HepG2 (cell line): ENCODE results near the gene CLEC10A. TPM values are rescaled to one million over a fixed set of nuclear protein-coding genes. Genes with fewer than 3 reads are reported as not detected.

Experiments used
- AFF4 ChIP-seq: sonication (generic); formaldehyde crosslinking; IDR thresholded peaks from 2 replicates; pipeline ENCODE4 v1.4.0; 2020; ENCODE audit warnings: missing genetic modification reagents
- CHCHD3 ChIP-seq: sonication (generic); formaldehyde crosslinking; IDR thresholded peaks from 2 replicates; pipeline ENCODE4 v1.8.0; 2022; ENCODE audit warnings: mild to moderate bottlenecking, missing genetic modification reagents, moderate library complexity
- EED ChIP-seq: sonication (generic); formaldehyde crosslinking; IDR thresholded peaks from 2 replicates; pipeline ENCODE4 v1.5.0; 2020; ENCODE audit warnings: mild to moderate bottlenecking, missing genetic modification reagents
- GABPA ChIP-seq, 2 experiments: IDR thresholded peaks; 2 replicates each; pipeline ENCODE4 v1.6.1; 2011 to 2016; ENCODE audit warnings: low read depth in 2 of 2, low read length in 1 of 2, missing biosample characterization in 1 of 2, missing genetic modification characterization in 1 of 2
- HNRNPK ChIP-seq: fragments of 200-400 bp; formaldehyde crosslinking; IDR thresholded peaks from 2 replicates; pipeline ENCODE4 v1.6.1; 2018; ENCODE audit warnings: low read length, low read depth, moderate library complexity, mild to moderate bottlenecking; ENCODE audit not compliant: poor library complexity, severe bottlenecking
- MBNL3 ChIP-seq: fragments of 250-450 bp; sonication (Bioruptor Pico); conservative IDR thresholded peaks from 2 replicates; pipeline ENCODE4 v1.8.0; 2022; ENCODE audit warnings: mild to moderate bottlenecking, inconsistent platforms
- PATZ1 ChIP-seq: sonication (generic); formaldehyde crosslinking; IDR thresholded peaks from 2 replicates; pipeline ENCODE4 v1.4.0; 2020; ENCODE audit warnings: missing genetic modification reagents
- POLR2AphosphoS2 ChIP-seq: IDR thresholded peaks from 2 replicates; pipeline ENCODE4 v1.6.1; 2011; ENCODE audit warnings: low read depth, low read length, improper control_type of control experiment
- RARA ChIP-seq: IDR thresholded peaks from 2 replicates; pipeline ENCODE4 v1.6.1; 2016; ENCODE audit warnings: missing genetic modification reagents, missing compliant biosample characterization
- RBM39 ChIP-seq: fragments of 200-400 bp; formaldehyde crosslinking; IDR thresholded peaks from one replicate; pipeline ENCODE4 v1.6.1; 2018; ENCODE audit warnings: antibody characterized with exemption, mild to moderate bottlenecking, low read depth, low read length; ENCODE audit not compliant: poor library complexity, severe bottlenecking
- SKIL ChIP-seq: sonication (generic); formaldehyde crosslinking; IDR thresholded peaks from 2 replicates; pipeline ENCODE4 v1.8.0; 2022; ENCODE audit warnings: missing genetic modification reagents, mild to moderate bottlenecking, moderate library complexity, borderline replicate concordance
- TEAD3 ChIP-seq: optimal IDR thresholded peaks from 2 replicates; pipeline ENCODE3; 2016; ENCODE audit warnings: borderline replicate concordance
- ZFP37 ChIP-seq: sonication (generic); formaldehyde crosslinking; IDR thresholded peaks from 2 replicates; pipeline ENCODE4 v1.4.0; 2020; ENCODE audit warnings: missing genetic modification reagents, borderline replicate concordance
- ZNF44 ChIP-seq: sonication (generic); formaldehyde crosslinking; IDR thresholded peaks from 2 replicates; pipeline ENCODE4 v1.5.1; 2020; ENCODE audit warnings: mild to moderate bottlenecking, missing genetic modification reagents
- ZNF597 ChIP-seq: sonication (generic); formaldehyde crosslinking; IDR thresholded peaks from 2 replicates; pipeline ENCODE4 v1.5.0; 2020; ENCODE audit warnings: missing genetic modification reagents
- ZNF605 ChIP-seq: sonication (generic); formaldehyde crosslinking; IDR thresholded peaks from 2 replicates; pipeline ENCODE4 v1.8.0; 2022; ENCODE audit warnings: mild to moderate bottlenecking, missing genetic modification reagents
- ZNF607 ChIP-seq: sonication (generic); formaldehyde crosslinking; IDR thresholded peaks from 2 replicates; pipeline ENCODE4 v1.5.1; 2020; ENCODE audit warnings: missing genetic modification reagents, mild to moderate bottlenecking, borderline replicate concordance
- ZSCAN5A ChIP-seq: sonication (generic); formaldehyde crosslinking; IDR thresholded peaks from 2 replicates; pipeline ENCODE4 v1.8.0; 2022; ENCODE audit warnings: mild to moderate bottlenecking, missing genetic modification reagents, borderline replicate concordance
- polyA plus RNA-seq, 8 experiments: library from polyadenylated mRNA; depleted of rRNA in 3 of 8; stranded (reverse) in 7 of 8; unstranded in 1 of 8; fragments of >200 nt; fragmentation: Illumina TruSeq in 4 of 8; extraction: Trizol in 4 of 8; gene quantifications; 2 replicates each; pipeline versions ENCODE4 v1.2.1 to v1.2.3, GENCODE V29; 2011 to 2016; ENCODE audit warnings: low read depth in 4 of 8, missing spikeins in 1 of 8, mixed read lengths in 1 of 8; ENCODE audit not compliant: insufficient read depth in 1 of 8
- total RNA-seq, 5 experiments: library from RNA; depleted of rRNA; stranded (reverse); fragments of >200 nt; fragmentation: Illumina TruSeq; extraction: Trizol; gene quantifications; 2 replicates each; pipeline ENCODE4 v1.2.3, GENCODE V29; 2016; ENCODE audit warnings: low read depth in 1 of 5

The CLEC10A gene
- total and polyA plus RNA-seq, 2 of the 13 experiments (the other 11 are each of a cell fraction or from before 2014, with no cell fraction given) = 0.33 TPM; not detected in 1

- TF ChIP-seq SKIL (CRISPR knock-in tag) = no peak
- TF ChIP-seq AFF4 (CRISPR knock-in tag) = no peak
- TF ChIP-seq CHCHD3 (CRISPR knock-in tag) = no peak
- TF ChIP-seq MBNL3 (CRISPR knock-in tag) = no peak
- TF ChIP-seq PATZ1 (CRISPR knock-in tag) = peak; percentile 70; the same call in 1 of the 2 replicates
- TF ChIP-seq RBM39 = no peak
- TF ChIP-seq TEAD3 (CRISPR knock-in tag) = peak; percentile 60
- no peak for TF ChIP-seq ZSCAN5A
- TF ChIP-seq ZNF44 (CRISPR knock-in tag) = no peak
- TF ChIP-seq ZNF607 (CRISPR knock-in tag) = no peak
- no peak for TF ChIP-seq GABPA (IDR thresholded peaks at IDR 0.05; ENCODE audit: low read depth, low read length)
- no peak for TF ChIP-seq GABPA (CRISPR knock-in tag; IDR thresholded peaks at IDR 0.05; ENCODE audit: low read depth)
- TF ChIP-seq RARA (CRISPR knock-in tag) = no peak
- peak; percentile 98 for TF ChIP-seq HNRNPK
- no peak for TF ChIP-seq POLR2AphosphoS2
- no peak for TF ChIP-seq ZNF597 (CRISPR knock-in tag)
- TF ChIP-seq EED = no peak
- no peak for TF ChIP-seq ZFP37 (CRISPR knock-in tag)
- no peak for TF ChIP-seq ZNF605 (CRISPR knock-in tag)
Measured at GRCh38 chr17:7111784-7112509, 31.9 kb upstream of the CLEC10A start (continued).
